Measurements from ENCODE around the gene NEU3.

NEU3 gene

GRCh38 chr11:75028724-75029123 lies 40.0 kb downstream of the NEU3 start:
- H3K9me2 ChIP-seq (replicated peaks; ENCODE audit: insufficient read depth, low read length), result no peaks in the 10 kb centered on the region
- H3K27me3 ChIP-seq (replicated peaks; ENCODE audit: insufficient read depth, low read length), result no peaks in the 10 kb centered on the region
- H2AFZ ChIP-seq (ENCODE audit: low read length), result no peak overlapping the region
- H3K27ac ChIP-seq (ENCODE audit: low read length), result no peak overlapping the region
- no peaks in the 10 kb centered on the region for H3K36me3 ChIP-seq (replicated peaks; ENCODE audit: insufficient read depth, low read length)
- no peak overlapping the region for H3K4me2 ChIP-seq (ENCODE audit: low read depth, low read length)
- H3K79me2 ChIP-seq (ENCODE audit: low read length), result no peaks in the 10 kb centered on the region
- H4K20me1 ChIP-seq (ENCODE audit: insufficient read depth, low read length), result no peaks in the 10 kb centered on the region
- no peak overlapping the region for H3K4me3 ChIP-seq (ENCODE audit: low read length)
- TF ChIP-seq EZH2phosphoT487 (IDR thresholded peaks at IDR 0.05; ENCODE audit: low read length) (no peak), CTCF (IDR thresholded peaks at IDR 0.05; ENCODE audit: low read length) (no peak), EZH2 (optimal IDR thresholded peaks at IDR 0.05; ENCODE audit: low read depth, low read length) (no peak)
- no peak overlapping the region for H3K9ac ChIP-seq (ENCODE audit: low read length)
- no peaks in the 10 kb centered on the region for H3K9me3 ChIP-seq (replicated peaks; ENCODE audit: insufficient read depth, low read length)
- no peaks in the 10 kb centered on the region for H3K4me1 ChIP-seq (ENCODE audit: low read length)
- DNase-seq, result no peak
- no peaks in the 10 kb centered on the region for H3F3A ChIP-seq (ENCODE audit: insufficient read depth, low read length)

- DNase-seq, result no peak
- Histone ChIP-seq H3K4me2 (ENCODE audit: low read depth, low read length) (no peak overlapping the region), H3K4me3 (ENCODE audit: low read length) (no peak overlapping the region), H3K36me3 (replicated peaks; ENCODE audit: insufficient read depth, low read length) (no peaks in the 10 kb centered on the region), H3K79me2 (ENCODE audit: low read length) (no peaks in the 10 kb centered on the region), H2AFZ (ENCODE audit: low read length) (no peak overlapping the region), H3K9me3 (replicated peaks; ENCODE audit: insufficient read depth, low read length) (no peaks in the 10 kb centered on the region), H3K4me1 (ENCODE audit: low read length) (no peaks in the 10 kb centered on the region), H3K9ac (ENCODE audit: low read length) (no peak overlapping the region), H3F3A (ENCODE audit: insufficient read depth, low read length) (no peaks in the 10 kb centered on the region), H3K27me3 (replicated peaks; ENCODE audit: insufficient read depth, low read length) (no peaks in the 10 kb centered on the region), H3K9me2 (replicated peaks; ENCODE audit: insufficient read depth, low read length) (no peaks in the 10 kb centered on the region), H3K27ac (ENCODE audit: low read length) (no peak overlapping the region), H4K20me1 (ENCODE audit: insufficient read depth, low read length) (no peaks in the 10 kb centered on the region)
- TF ChIP-seq CTCF (IDR thresholded peaks at IDR 0.05; ENCODE audit: low read length) (no peak), EZH2 (optimal IDR thresholded peaks at IDR 0.05; ENCODE audit: low read depth, low read length) (no peak), EZH2phosphoT487 (IDR thresholded peaks at IDR 0.05; ENCODE audit: low read length) (no peak)
Observed at GRCh38 chr11:75029836-75030631, 41.3 kb downstream of the NEU3 start.

GRCh38 chr11:75031224-75031753 lies 42.6 kb downstream of the NEU3 start:
- Histone ChIP-seq H4K20me1 (ENCODE audit: insufficient read depth, low read length) (no peaks in the 10 kb centered on the region), H3K9ac (ENCODE audit: low read length) (no peak overlapping the region), H3K9me3 (replicated peaks; ENCODE audit: insufficient read depth, low read length) (no peaks in the 10 kb centered on the region), H3K4me1 (ENCODE audit: low read length) (peaks cover 11% of the 10 kb centered on the region), H3K9me2 (replicated peaks; ENCODE audit: insufficient read depth, low read length) (no peaks in the 10 kb centered on the region), H3K4me3 (ENCODE audit: low read length) (no peak overlapping the region), H3K36me3 (replicated peaks; ENCODE audit: insufficient read depth, low read length) (no peaks in the 10 kb centered on the region), H3K27ac (ENCODE audit: low read length) (no peak overlapping the region), H3K79me2 (ENCODE audit: low read length) (no peaks in the 10 kb centered on the region), H3F3A (ENCODE audit: insufficient read depth, low read length) (no peaks in the 10 kb centered on the region), H2AFZ (ENCODE audit: low read length) (no peak overlapping the region), H3K27me3 (replicated peaks; ENCODE audit: insufficient read depth, low read length) (no peaks in the 10 kb centered on the region), H3K4me2 (ENCODE audit: low read depth, low read length) (no peak overlapping the region)
- no peak for TF ChIP-seq CTCF (IDR thresholded peaks at IDR 0.05; ENCODE audit: low read length)
- TF ChIP-seq EZH2phosphoT487 (IDR thresholded peaks at IDR 0.05; ENCODE audit: low read length), result no peak
- no peak for TF ChIP-seq EZH2 (optimal IDR thresholded peaks at IDR 0.05; ENCODE audit: low read depth, low read length)
- no peak for DNase-seq
